Spinal cord (tissue), 10 donors: ENCODE results near the gene REX1BD. TPM values are rescaled to one million over a fixed set of nuclear protein-coding genes. Genes with fewer than 3 reads are reported as not detected.
"Not testable (repeated sequence)": the region's sequence is repeated elsewhere in the genome, so short reads cannot be mapped to it uniquely, and the experiment has no call there.

Experiments used
- DNase-seq, 6 donors: peaks; one replicate each; pipeline versions ENCODE4 v3.0.0 to v3.0.0-alpha.2; 2013 to 2015; ENCODE audit warnings: low spot score in 6 of 6, low read depth in 4 of 6
- H3K27ac ChIP-seq: one replicate; pipeline ENCODE4 v1.5.1; 2013; ENCODE audit warnings: low read depth, low read length, control low read depth
- H3K27me3 ChIP-seq: one replicate; pipeline ENCODE4 v1.6.1; 2013; ENCODE audit warnings: low read length; ENCODE audit not compliant: control insufficient read depth, insufficient read depth
- H3K36me3 ChIP-seq: one replicate; pipeline ENCODE4 v1.6.1; 2013; ENCODE audit warnings: low read length; ENCODE audit not compliant: control insufficient read depth, insufficient read depth
- H3K4me1 ChIP-seq: one replicate; pipeline ENCODE4 v1.6.1; 2013; ENCODE audit warnings: low read length; ENCODE audit not compliant: control insufficient read depth, insufficient read depth
- H3K4me3 ChIP-seq: one replicate; pipeline ENCODE4 v1.5.1; 2013; ENCODE audit warnings: low read depth, low read length, control low read depth
- H3K9me3 ChIP-seq: one replicate; pipeline ENCODE4 v1.6.1; 2013; ENCODE audit warnings: low read length; ENCODE audit not compliant: control insufficient read depth, insufficient read depth
- WGBS: methylation state at CpG from one replicate; pipeline ENCODE4 v1.1.5; 2013; ENCODE audit warnings: missing lambda C conversion rate; ENCODE audit not compliant: insufficient coverage; 5-methylcytosine and 5-hydroxymethylcytosine counted together
- polyA plus RNA-seq, 2 donors: library from polyadenylated mRNA; unstranded; fragments of 120-200 nt; gene quantifications; one replicate each; pipeline ENCODE4 v1.2.1, GENCODE V29; 2013; ENCODE audit not compliant: insufficient read length in 2 of 2
- total RNA-seq, 2 donors: library from RNA; depleted of rRNA in 1 of 2; stranded (reverse); fragments of 120-200 nt in 1 of 2; fragments of >200 nt in 1 of 2; gene quantifications; one replicate each; pipeline versions ENCODE4 v1.2.3 to v1.2.4, GENCODE V29; 2013 to 2014
- donor health status: healthy.

Gene REX1BD
- total and polyA plus RNA-seq, 4 donors, result 23.7 to 84.5 (median 71.2) TPM

- Histone ChIP-seq H3K4me1 (peaks cover 31% of the 10 kb centered on the region), H3K9me3 (no peaks in the 10 kb centered on the region), H3K27ac (no peak overlapping the region), H3K4me3 (no peak overlapping the region), H3K27me3 (peaks cover 43% of the 10 kb centered on the region), H3K36me3 (peaks cover 4% of the 10 kb centered on the region)
- no peak for DNase-seq
- 59% methylated on average over 14 of the region's 25 CpGs for WGBS
These were observed 9.4 kb downstream of the REX1BD start for GRCh38 chr19:18597809-18598660.

DNA sequence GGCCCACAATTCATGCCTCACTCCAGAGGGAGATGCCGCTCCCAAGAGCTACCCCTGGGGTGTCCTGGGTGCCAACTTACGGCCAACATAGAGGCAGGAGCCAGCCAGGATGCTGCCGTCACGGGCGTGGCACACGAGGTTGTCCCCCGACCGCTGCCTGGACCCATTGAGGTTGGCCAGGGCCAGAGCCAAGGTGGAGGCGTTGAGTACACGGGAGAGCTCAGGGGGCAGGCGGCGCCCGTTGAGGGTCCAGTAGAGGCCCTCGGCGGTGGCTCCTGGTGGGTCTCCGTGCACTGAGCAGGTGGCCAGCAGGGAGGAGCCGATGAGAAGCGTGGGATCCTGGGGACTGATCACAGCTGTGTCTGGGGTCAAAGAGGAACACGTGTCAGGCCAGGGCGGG lies 10.9 kb downstream of the REX1BD start:
- no peaks in the 10 kb centered on the region for H3K9me3 ChIP-seq
- no peak overlapping the region for H3K27ac ChIP-seq
- H3K36me3 ChIP-seq, result no peaks in the 10 kb centered on the region
- WGBS, result 91% methylated on average over 20 of the region's 20 CpGs
- H3K4me1 ChIP-seq, result peaks cover 30% of the 10 kb centered on the region
- H3K27me3 ChIP-seq, result peaks cover 57% of the 10 kb centered on the region
- DNase-seq, result no peak
- no peak overlapping the region for H3K4me3 ChIP-seq

DNA sequence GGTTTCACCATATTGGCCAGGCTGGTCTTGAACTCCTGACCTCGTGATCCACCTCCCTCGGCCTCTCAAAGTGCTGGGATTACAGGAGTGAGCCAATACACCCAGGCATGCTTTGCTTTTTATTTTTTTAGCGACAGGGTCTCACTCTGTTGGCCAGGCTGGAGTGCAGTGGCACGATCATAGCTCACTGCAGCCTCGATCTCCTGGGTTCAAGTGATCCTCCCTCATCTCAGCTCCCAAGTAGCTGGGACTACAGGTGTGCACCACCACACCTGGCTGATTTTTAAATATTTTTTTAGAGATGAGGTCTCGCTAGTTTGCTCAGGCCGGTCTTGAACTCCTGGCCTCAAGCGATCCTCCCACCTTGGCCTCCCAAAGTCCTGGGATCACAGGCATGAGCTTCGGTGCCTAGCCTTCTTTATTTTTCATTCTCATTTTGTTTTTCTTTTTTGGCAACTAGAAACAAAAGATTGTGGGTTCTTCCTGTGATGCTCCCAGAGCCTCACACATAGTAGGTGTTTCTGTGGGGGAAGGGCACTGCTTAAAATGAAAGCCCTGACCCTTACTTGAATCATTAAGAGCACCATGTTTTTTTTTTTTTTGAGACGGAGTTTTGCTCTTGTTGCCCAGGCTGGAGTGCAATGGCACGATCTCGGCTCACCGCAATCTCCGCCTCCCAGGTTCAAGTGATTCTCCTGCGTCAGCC lies 12.2 kb downstream of the REX1BD start:
- H3K4me3 ChIP-seq, H3K27ac ChIP-seq, H3K36me3 ChIP-seq, DNase-seq, H3K9me3 ChIP-seq: not testable (repeated sequence)
- Histone ChIP-seq H3K4me1 (peaks cover 26% of the 10 kb centered on the region), H3K27me3 (peaks cover 69% of the 10 kb centered on the region)
- WGBS, result 93% methylated on average over 11 of the region's 15 CpGs

- no peaks in the 10 kb centered on the region for H3K36me3 ChIP-seq
- H3K4me1 ChIP-seq, result peaks cover 27% of the 10 kb centered on the region
- H3K27me3 ChIP-seq, result peaks cover 68% of the 10 kb centered on the region
- DNase-seq, result no peak
- H3K4me3 ChIP-seq, result no peak overlapping the region
- H3K9me3 ChIP-seq, result no peaks in the 10 kb centered on the region
- no peak overlapping the region for H3K27ac ChIP-seq
- 76% methylated on average over 2 of the region's 4 CpGs for WGBS
These were observed 13.3 kb downstream of the REX1BD start for GRCh38 chr19:18601875-18602274.

DNA sequence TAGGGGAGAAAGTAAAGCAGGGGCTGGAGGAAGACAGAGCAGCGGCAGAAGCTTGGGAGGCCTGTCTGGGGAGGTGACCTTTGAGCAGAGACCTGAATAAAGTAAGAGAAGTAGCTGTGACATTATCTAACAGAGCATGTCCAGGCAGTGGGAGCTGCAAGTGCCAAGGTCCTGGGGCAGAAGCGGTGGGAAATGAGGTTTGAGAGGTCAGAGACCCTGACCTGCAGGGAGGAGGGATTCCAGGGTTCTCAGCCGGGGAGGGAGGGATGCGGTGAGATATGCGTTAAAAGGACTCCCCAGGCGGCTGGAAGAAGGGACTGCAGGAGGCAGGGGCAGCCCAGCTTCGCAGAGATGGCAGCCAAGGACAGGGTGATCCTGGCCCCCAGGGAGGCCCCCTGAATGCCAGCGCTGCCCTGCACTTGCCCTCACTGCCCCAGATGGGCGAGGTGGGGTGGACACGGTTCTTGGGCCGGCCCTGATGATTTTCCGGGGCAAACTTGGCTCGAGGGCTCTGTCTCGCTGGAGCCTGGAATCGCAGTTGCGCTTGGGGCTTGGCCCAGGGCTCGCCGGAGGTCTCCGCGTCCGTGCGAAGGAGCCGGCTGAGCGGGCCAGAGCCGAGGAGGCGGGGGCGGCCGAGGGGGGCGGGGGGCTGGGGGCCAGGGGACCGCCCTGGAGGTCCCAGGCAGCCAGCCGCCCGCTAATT lies 14.8 kb downstream of the REX1BD start:
- DNase-seq, result no peak
- 8% methylated on average over 28 of the region's 32 CpGs for WGBS
- Histone ChIP-seq H3K4me1 (peaks cover 35% of the 10 kb centered on the region), H3K9me3 (no peaks in the 10 kb centered on the region), H3K27me3 (peaks cover 71% of the 10 kb centered on the region), H3K4me3 (no peak overlapping the region), H3K27ac (no peak overlapping the region), H3K36me3 (no peaks in the 10 kb centered on the region)

GRCh38 chr19:18603958-18604819 lies 15.6 kb downstream of the REX1BD start:
- H3K36me3 ChIP-seq, result no peaks in the 10 kb centered on the region
- peaks cover 75% of the 10 kb centered on the region for H3K27me3 ChIP-seq
- H3K27ac ChIP-seq, result no peak overlapping the region
- DNase-seq, result no peak
- no peak overlapping the region for H3K4me3 ChIP-seq
- 15% methylated on average over 11 of the region's 26 CpGs for WGBS
- no peaks in the 10 kb centered on the region for H3K9me3 ChIP-seq
- H3K4me1 ChIP-seq, result peaks cover 35% of the 10 kb centered on the region

- WGBS, result 42% methylated on average over 3 of the region's 10 CpGs
- Histone ChIP-seq H3K27me3 (peaks cover 76% of the 10 kb centered on the region), H3K27ac (no peak overlapping the region), H3K4me3 (no peak overlapping the region), H3K9me3 (no peaks in the 10 kb centered on the region), H3K4me1 (peaks cover 35% of the 10 kb centered on the region), H3K36me3 (no peaks in the 10 kb centered on the region)
- DNase-seq, result no peak
These were observed 16.2 kb downstream of the REX1BD start for GRCh38 chr19:18604820-18605159.

- peaks cover 36% of the 10 kb centered on the region for H3K4me1 ChIP-seq
- no peak overlapping the region for H3K4me3 ChIP-seq
- H3K36me3 ChIP-seq, result no peaks in the 10 kb centered on the region
- H3K9me3 ChIP-seq, result no peaks in the 10 kb centered on the region
- peaks cover 78% of the 10 kb centered on the region for H3K27me3 ChIP-seq
- DNase-seq, result no peak
- no peak overlapping the region for H3K27ac ChIP-seq
- WGBS, result 8% methylated on average over 17 of the region's 17 CpGs
These were observed 16.6 kb downstream of the REX1BD start for GRCh38 chr19:18605196-18605545.
